Kidney (tissue), 14 donors: ENCODE results near the gene GLIPR2. TPM values are rescaled to one million over a fixed set of nuclear protein-coding genes. Genes with fewer than 3 reads are reported as not detected.

Experiments used
- DNase-seq, 5 donors: peaks; one replicate each; pipeline ENCODE4 v3.0.0-alpha.2; 2013 to 2020
- FAIRE-seq: peaks from 2 replicates; lab custom pipeline; 2012; peaks lifted over from hg19 to GRCh38; lab: Jason Lieb, UNC
- H3K27ac ChIP-seq, 2 donors: one replicate each; pipeline ENCODE4 v1.7.0; 2013; ENCODE audit warnings: low read depth in 2 of 2, low read length in 2 of 2, inconsistent platforms in 1 of 2
- H3K27me3 ChIP-seq: one replicate; pipeline ENCODE4 v1.7.1; 2013; ENCODE audit warnings: low read length, inconsistent platforms; ENCODE audit not compliant: control insufficient read depth, insufficient read depth
- H3K36me3 ChIP-seq, 3 donors: one replicate each; pipeline versions ENCODE4 v1.7.0 to v1.7.1; 2013; ENCODE audit warnings: low read length in 3 of 3, control low read depth in 1 of 3, inconsistent platforms in 1 of 3; ENCODE audit not compliant: insufficient read depth in 3 of 3, control insufficient read depth in 2 of 3
- H3K4me1 ChIP-seq, 3 donors: one replicate each; pipeline versions ENCODE4 v1.7.0 to v1.7.1; 2013; ENCODE audit warnings: low read length in 3 of 3, inconsistent platforms in 1 of 3, low read depth in 1 of 3; ENCODE audit not compliant: control insufficient read depth in 2 of 3, insufficient read depth in 2 of 3
- H3K4me3 ChIP-seq, 3 donors: one replicate each; pipeline versions ENCODE4 v1.7.0 to v1.8.1; 2013; ENCODE audit warnings: low read length in 3 of 3, control low read depth in 1 of 3, inconsistent platforms in 1 of 3
- H3K9ac ChIP-seq, 3 donors: one replicate each; pipeline versions ENCODE4 v1.7.0 to v1.7.1; 2013; ENCODE audit warnings: low read length in 3 of 3, control low read depth in 1 of 3, inconsistent platforms in 1 of 3
- H3K9me3 ChIP-seq, 3 donors: one replicate each; pipeline versions ENCODE4 v1.7.0 to v1.7.1; 2013; ENCODE audit warnings: low read length in 3 of 3, control low read depth in 1 of 3, inconsistent platforms in 1 of 3; ENCODE audit not compliant: control insufficient read depth in 2 of 3, insufficient read depth in 1 of 3
- CTCF ChIP-seq: IDR thresholded peaks from 3 replicates; pipeline ENCODE4 v1.5.1; 2012; ENCODE audit warnings: mild to moderate bottlenecking, moderate library complexity, borderline replicate concordance; ENCODE audit not compliant: insufficient read depth; ENCODE audit errors: extremely low read depth
- intact Hi-C: fragments of 100-400 bp; cut with DNase I; formaldehyde crosslinking; loops from one replicate; pipeline ENCODE4 v1.11.1; 2022
- polyA plus RNA-seq: library from polyadenylated mRNA; stranded (reverse); fragments of 350-450 nt; fragmentation: Illumina TruSeq; extraction: RNeasy Lipid Tissue Mini Kit (QIAGEN cat#74804); gene quantifications from one replicate; pipeline ENCODE4 v1.2.3, GENCODE V29; 2014; ENCODE audit warnings: low read depth, low replicate concordance; ENCODE audit not compliant: insufficient read depth
- total RNA-seq: library from RNA; stranded (reverse); fragmentation: NEBNext Ultra II Directional; extraction: Animal tissue kit (Norgen Biotek cat#: 25700); gene quantifications from one replicate; pipeline ENCODE4 v1.2.1, GENCODE V29; 2021
- donor health status: control.
- donor health status: control.
- donor health status: control.
- donor health status: control.
- donor health status: control.
- donor health status: DM: yes; HTN: yes; CAD: no.
- donor health status: Normal renal cell carcinoma (clear cell type).

GLIPR2 gene
- total and polyA plus RNA-seq, 2 donors from 2014 or later, result 8.3 to 19.6 TPM

- no peak overlapping the region for H3K27ac ChIP-seq
- intact Hi-C loops, result no loop called here
Measured at GRCh38 chr9:36211510-36211909, 75.0 kb downstream of the GLIPR2 start.

GRCh38 chr9:36213387-36213786, 76.9 kb downstream of the GLIPR2 start:
- no peak overlapping the region for H3K27ac ChIP-seq
- FAIRE-seq, result no peak

More at GRCh38 chr9:36211510-36211909, 75.0 kb downstream of the GLIPR2 start:
- Histone ChIP-seq H3K27me3 (no peaks in the 10 kb centered on the region), H3K9ac (no peak overlapping the region), H3K4me3 (no peak overlapping the region), H3K9me3 (no peaks in the 10 kb centered on the region), H3K4me1 (peaks cover 0 to 22% (median 21%) of the 10 kb centered on the region in 3 donors), H3K36me3 (peaks cover 2 to 63% (median 34%) of the 10 kb centered on the region in 3 donors)
- no peak for TF ChIP-seq CTCF
- FAIRE-seq (no peak), DNase-seq (no peak)

More at GRCh38 chr9:36213387-36213786, 76.9 kb downstream of the GLIPR2 start:
- DNase-seq, result no peak
- Histone ChIP-seq H3K36me3 (peaks cover 4 to 65% (median 25%) of the 10 kb centered on the region in 3 donors), H3K4me1 (peaks cover 0 to 9% (median 8%) of the 10 kb centered on the region in 3 donors), H3K4me3 (no peak overlapping the region), H3K9me3 (no peaks in the 10 kb centered on the region), H3K9ac (no peak overlapping the region), H3K27me3 (no peaks in the 10 kb centered on the region)
- intact Hi-C loops, result no loop called here
- TF ChIP-seq CTCF, result no peak

Other genes with a start within 250 kb of the GLIPR2 start
- 51.2 TPM for gene HRCT1, start 230.5 kb upstream of the GLIPR2 start, total RNA-seq
- gene HRCT1, start 230.5 kb upstream of the GLIPR2 start, polyA plus RNA-seq, result 13.3 TPM
- gene SPAAR, start 227.2 kb upstream of the GLIPR2 start, total RNA-seq, result 5.3 TPM
- 3.2 TPM for gene SPAAR, start 227.2 kb upstream of the GLIPR2 start, polyA plus RNA-seq
- gene OR2S2, start 178.6 kb upstream of the GLIPR2 start, total RNA-seq, result not detected
- gene OR2S2, start 178.6 kb upstream of the GLIPR2 start, polyA plus RNA-seq, result not detected
- 10.4 TPM for gene RECK, start 99.8 kb upstream of the GLIPR2 start, total RNA-seq
- 4.5 TPM for gene RECK, start 99.8 kb upstream of the GLIPR2 start, polyA plus RNA-seq
- gene CCIN, start 32.7 kb downstream of the GLIPR2 start, total RNA-seq, result 0.13 TPM
- gene CCIN, start 32.7 kb downstream of the GLIPR2 start, polyA plus RNA-seq, result not detected
- gene CLTA, start 54.2 kb downstream of the GLIPR2 start, total RNA-seq, result 205 TPM
- gene CLTA, start 54.2 kb downstream of the GLIPR2 start, polyA plus RNA-seq, result 331 TPM
- 48.1 TPM for gene GNE, start 121.7 kb downstream of the GLIPR2 start, total RNA-seq
- 10.3 TPM for gene GNE, start 121.7 kb downstream of the GLIPR2 start, polyA plus RNA-seq